ENCODE data around the gene KIZ. TPM values are rescaled to one million over a fixed set of nuclear protein-coding genes. Genes with fewer than 3 reads are reported as not detected.

KIZ gene
- total RNA-seq, 1 experiment from 2014 or later, result 9.1 TPM

GRCh38 chr20:21105429-21106170 lies 20.3 kb upstream of the KIZ start:
- DNase-seq (ENCODE audit: low spot score), result no peak
- intact Hi-C loops (cut with micrococcal nuclease; ENCODE audit: unreplicated experiment), result no loop called here
- Histone ChIP-seq H3K36me3 (ENCODE audit: insufficient read depth, low read length, poor library complexity, severe bottlenecking) (no peaks in the 10 kb centered on the region), H3K4me1 (ENCODE audit: insufficient read depth, low read length, poor library complexity, severe bottlenecking) (peaks cover 32% of the 10 kb centered on the region), H3K27me3 (replicated peaks; ENCODE audit: insufficient read depth, low read depth, low read length, poor library complexity) (peaks cover 100% of the 10 kb centered on the region), H3K4me3 (ENCODE audit: low read depth, low read length, poor library complexity, severe bottlenecking) (peak overlapping the region; percentile 23), H3K9me3 (ENCODE audit: low read depth, low read length, poor library complexity, severe bottlenecking) (no peaks in the 10 kb centered on the region), H3K27ac (ENCODE audit: low read depth, low read length, poor library complexity, severe bottlenecking) (no peak overlapping the region)
- ChIA-PET POLR2A (ENCODE audit: low non-redundant PET) (no interaction called here), CTCF (no interaction called here)
- TF ChIP-seq CTCF (conservative IDR thresholded peaks at IDR 0.05; ENCODE audit: low read depth, low read length), result no peak
- peak; percentile 99 for TF ChIP-seq EZH2 (IDR thresholded peaks at IDR 0.05; ENCODE audit: borderline replicate concordance, low read depth, low read length, poor library complexity, severe bottlenecking)
- no TSS peak for BruUV-seq (replicated peaks)

GRCh38 chr20:21106171-21107017 lies 19.5 kb upstream of the KIZ start, which contains the start of gene LINC00237:
LINC00237 (minus strand) TSS chr20:21106358.
- peaks cover 99% of the 10 kb centered on the region for H3K27me3 ChIP-seq (replicated peaks; ENCODE audit: insufficient read depth, low read depth, low read length, poor library complexity)
- POLR2A ChIA-PET (ENCODE audit: low non-redundant PET), result no interaction called here
- H3K36me3 ChIP-seq (ENCODE audit: insufficient read depth, low read length, poor library complexity, severe bottlenecking), result no peaks in the 10 kb centered on the region
- CTCF ChIA-PET, result no interaction called here
- no peak for TF ChIP-seq CTCF (conservative IDR thresholded peaks at IDR 0.05; ENCODE audit: low read depth, low read length)
- peak; percentile 49 for TF ChIP-seq EZH2 (IDR thresholded peaks at IDR 0.05; ENCODE audit: borderline replicate concordance, low read depth, low read length, poor library complexity, severe bottlenecking)
- no TSS peak for BruUV-seq (replicated peaks)
- DNase-seq (ENCODE audit: low spot score), result no peak
- H3K4me1 ChIP-seq (ENCODE audit: insufficient read depth, low read length, poor library complexity, severe bottlenecking), result peaks cover 24% of the 10 kb centered on the region
- no peak within 1 kb of the TSS for H3K27ac ChIP-seq (ENCODE audit: low read depth, low read length, poor library complexity, severe bottlenecking)
- H3K9me3 ChIP-seq (ENCODE audit: low read depth, low read length, poor library complexity, severe bottlenecking), result no peaks in the 10 kb centered on the region
- H3K4me3 ChIP-seq (ENCODE audit: low read depth, low read length, poor library complexity, severe bottlenecking), result peak within 1 kb of the TSS; percentile 23
- intact Hi-C loops (cut with micrococcal nuclease; ENCODE audit: unreplicated experiment), result no loop called here

- no TSS peak for BruUV-seq (replicated peaks)
- no peak overlapping the region for H3K27ac ChIP-seq (ENCODE audit: low read depth, low read length, poor library complexity, severe bottlenecking)
- H3K4me1 ChIP-seq (ENCODE audit: insufficient read depth, low read length, poor library complexity, severe bottlenecking), result peaks cover 5% of the 10 kb centered on the region
- CTCF ChIA-PET, result no interaction called here
- no peak for DNase-seq (ENCODE audit: low spot score)
- POLR2A ChIA-PET (ENCODE audit: low non-redundant PET), result no interaction called here
- no peak for TF ChIP-seq CTCF (conservative IDR thresholded peaks at IDR 0.05; ENCODE audit: low read depth, low read length)
- no peak for TF ChIP-seq EZH2 (IDR thresholded peaks at IDR 0.05; ENCODE audit: borderline replicate concordance, low read depth, low read length, poor library complexity, severe bottlenecking)
- H3K36me3 ChIP-seq (ENCODE audit: insufficient read depth, low read length, poor library complexity, severe bottlenecking), result no peaks in the 10 kb centered on the region
- peaks cover 86% of the 10 kb centered on the region for H3K27me3 ChIP-seq (replicated peaks; ENCODE audit: insufficient read depth, low read depth, low read length, poor library complexity)
- no peak overlapping the region for H3K4me3 ChIP-seq (ENCODE audit: low read depth, low read length, poor library complexity, severe bottlenecking)
- no peaks in the 10 kb centered on the region for H3K9me3 ChIP-seq (ENCODE audit: low read depth, low read length, poor library complexity, severe bottlenecking)
- intact Hi-C loops (cut with micrococcal nuclease; ENCODE audit: unreplicated experiment), result no loop called here
These were observed 16.7 kb upstream of the KIZ start for GRCh38 chr20:21109144-21109543.

Data from A673 (cell line).